ENCODE results near the gene POU5F1. TPM values are rescaled to one million over a fixed set of nuclear protein-coding genes. Genes with fewer than 3 reads are reported as not detected.
"Not testable (repeated sequence)": the region's sequence is repeated elsewhere in the genome, so short reads cannot be mapped to it uniquely, and the experiment has no call there.

Gene POU5F1
- polyA plus RNA-seq, 1 experiment = not detected

- H3K9me3 ChIP-seq (ENCODE audit: control insufficient read depth, insufficient read depth, low read length) = no peaks in the 10 kb centered on the region
- CTCF ChIA-PET = interaction anchor here (0.6 to 4.1 kb wide), 6 partner anchors 41 to 877 kb away, joined by 3 to 64 read pairs (median 7); partner anchors contain the start of gene PSORS1C2
- H3K27me3 ChIP-seq (ENCODE audit: control insufficient read depth, insufficient read depth, low read length) = no peaks in the 10 kb centered on the region
- H3K27ac ChIP-seq (ENCODE audit: low read depth, low read length) = no peak overlapping the region
- TF ChIP-seq, protein P1, sequence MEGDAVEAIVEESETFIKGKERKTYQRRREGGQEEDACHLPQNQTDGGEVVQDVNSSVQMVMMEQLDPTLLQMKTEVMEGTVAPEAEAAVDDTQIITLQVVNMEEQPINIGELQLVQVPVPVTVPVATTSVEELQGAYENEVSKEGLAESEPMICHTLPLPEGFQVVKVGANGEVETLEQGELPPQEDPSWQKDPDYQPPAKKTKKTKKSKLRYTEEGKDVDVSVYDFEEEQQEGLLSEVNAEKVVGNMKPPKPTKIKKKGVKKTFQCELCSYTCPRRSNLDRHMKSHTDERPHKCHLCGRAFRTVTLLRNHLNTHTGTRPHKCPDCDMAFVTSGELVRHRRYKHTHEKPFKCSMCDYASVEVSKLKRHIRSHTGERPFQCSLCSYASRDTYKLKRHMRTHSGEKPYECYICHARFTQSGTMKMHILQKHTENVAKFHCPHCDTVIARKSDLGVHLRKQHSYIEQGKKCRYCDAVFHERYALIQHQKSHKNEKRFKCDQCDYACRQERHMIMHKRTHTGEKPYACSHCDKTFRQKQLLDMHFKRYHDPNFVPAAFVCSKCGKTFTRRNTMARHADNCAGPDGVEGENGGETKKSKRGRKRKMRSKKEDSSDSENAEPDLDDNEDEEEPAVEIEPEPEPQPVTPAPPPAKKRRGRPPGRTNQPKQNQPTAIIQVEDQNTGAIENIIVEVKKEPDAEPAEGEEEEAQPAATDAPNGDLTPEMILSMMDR (IDR thresholded peaks at IDR 0.05; ENCODE audit: low read depth, low read length) = no peak
- H3K4me3 ChIP-seq (ENCODE audit: low read depth, low read length) = no peak overlapping the region
- POLR2A ChIA-PET = no interaction called here
- no peak for DNase-seq (ENCODE audit: low read depth, low spot score)
Observed at GRCh38 chr6:31194061-31194834, 23.8 kb upstream of the POU5F1 start.

- H3K27me3 ChIP-seq (ENCODE audit: control insufficient read depth, insufficient read depth, low read length) = no peaks in the 10 kb centered on the region
- TF ChIP-seq, protein P1 (IDR thresholded peaks at IDR 0.05; ENCODE audit: low read depth, low read length) = no peak
- no peak overlapping the region for H3K4me3 ChIP-seq (ENCODE audit: low read depth, low read length)
- no peak overlapping the region for H3K27ac ChIP-seq (ENCODE audit: low read depth, low read length)
- ChIA-PET POLR2A (interaction anchor here (1.0 kb wide), 1 partner anchor 34 kb away, joined by 4 read pairs; the partner anchor contains the start of gene TCF19), CTCF (interaction anchor here (0.7 to 4.1 kb wide), 8 partner anchors 35 to 174 kb away, joined by 4 to 64 read pairs (median 8); partner anchors contain the start of genes PSORS1C2 and TCF19)
- DNase-seq (ENCODE audit: low read depth, low spot score) = no peak
- H3K9me3 ChIP-seq (ENCODE audit: control insufficient read depth, insufficient read depth, low read length) = no peaks in the 10 kb centered on the region
Observed at GRCh38 chr6:31193206-31193605, 22.7 kb upstream of the POU5F1 start.

DNA sequence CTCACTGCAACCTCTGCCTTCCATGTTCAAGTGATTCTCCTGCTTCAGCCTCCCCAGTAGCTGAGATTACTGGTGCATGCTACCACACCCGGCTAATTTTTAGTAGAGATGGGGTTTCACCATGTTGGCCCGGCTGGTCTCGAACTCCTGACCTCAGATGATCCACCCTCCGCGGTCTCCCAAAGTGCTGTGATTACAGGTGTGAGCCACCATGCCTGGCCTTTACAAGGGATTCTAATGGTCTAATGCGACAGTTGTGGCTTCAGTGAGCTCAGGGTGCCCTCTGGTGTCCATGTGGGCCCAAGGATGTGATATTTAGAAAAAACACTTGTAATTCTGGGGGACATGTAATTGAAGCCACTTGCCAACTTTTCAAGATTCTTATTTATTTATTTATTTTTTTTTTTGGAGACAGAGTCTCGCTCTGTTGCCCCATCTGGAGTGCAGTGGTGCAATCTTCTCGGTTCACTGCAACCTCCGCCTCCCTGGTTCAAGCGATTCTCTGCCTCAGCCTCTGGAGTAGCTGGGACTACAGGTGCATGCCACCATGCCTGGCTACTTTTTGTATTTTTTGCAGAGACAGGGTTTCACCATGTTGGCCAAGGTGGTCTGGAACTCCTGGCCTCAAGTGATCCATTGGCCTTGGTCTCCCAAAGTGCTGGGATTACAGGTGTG lies 22.1 kb upstream of the POU5F1 start:
- ChIA-PET POLR2A (interaction anchor here (0.6 to 1.0 kb wide), 3 partner anchors 33 to 708 kb away, joined by 4 read pairs; partner anchors contain the start of gene TCF19), CTCF (interaction anchor here (0.5 to 4.1 kb wide), 16 partner anchors 10 to 478 kb away, joined by 3 to 64 read pairs (median 4); partner anchors contain the start of genes PSORS1C2 and TCF19)
- H3K9me3 ChIP-seq (ENCODE audit: control insufficient read depth, insufficient read depth, low read length); H3K4me3 ChIP-seq (ENCODE audit: low read depth, low read length); DNase-seq (ENCODE audit: low read depth, low spot score); H3K27ac ChIP-seq (ENCODE audit: low read depth, low read length); H3K27me3 ChIP-seq (ENCODE audit: control insufficient read depth, insufficient read depth, low read length): not testable (repeated sequence)
- TF ChIP-seq, protein P1 (IDR thresholded peaks at IDR 0.05; ENCODE audit: low read depth, low read length) = peak; percentile 69

DNA sequence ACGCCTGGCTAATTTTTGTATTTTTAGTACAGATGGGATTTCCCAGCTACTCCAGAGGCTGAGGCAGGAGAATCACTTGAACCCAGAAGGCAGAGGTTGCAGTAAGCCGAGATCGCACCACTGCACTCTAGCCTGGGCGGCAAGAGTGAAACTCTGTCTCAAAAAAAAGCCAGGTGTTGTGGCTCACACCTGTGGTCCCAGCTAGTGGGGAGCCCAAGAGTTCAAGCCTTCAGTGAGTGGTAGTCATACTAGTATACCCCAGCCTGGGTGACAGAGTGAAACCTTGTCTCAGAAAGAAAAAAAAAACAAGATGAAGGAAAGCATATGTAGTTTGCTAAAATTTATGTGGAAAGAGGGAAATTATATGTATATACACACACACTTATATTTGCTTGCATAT lies 20.0 kb upstream of the POU5F1 start:
- Histone ChIP-seq H3K27me3 (ENCODE audit: control insufficient read depth, insufficient read depth, low read length) (no peaks in the 10 kb centered on the region), H3K4me3 (ENCODE audit: low read depth, low read length) (no peak overlapping the region), H3K9me3 (ENCODE audit: control insufficient read depth, insufficient read depth, low read length) (no peaks in the 10 kb centered on the region), H3K27ac (ENCODE audit: low read depth, low read length) (no peak overlapping the region)
- ChIA-PET CTCF (interaction anchor here (4.1 kb wide), 1 partner anchor 57 kb away, joined by 64 read pairs; no protein-coding TSS in a partner anchor), POLR2A (no interaction called here)
- TF ChIP-seq, protein P1 (IDR thresholded peaks at IDR 0.05; ENCODE audit: low read depth, low read length) = no peak
- no peak for DNase-seq (ENCODE audit: low read depth, low spot score)

GRCh38 chr6:31189223-31189622 lies 18.7 kb upstream of the POU5F1 start:
- POLR2A ChIA-PET = not testable (repeated sequence)

More at GRCh38 chr6:31189223-31189622, 18.7 kb upstream of the POU5F1 start:
- CTCF ChIA-PET; H3K27me3 ChIP-seq (ENCODE audit: control insufficient read depth, insufficient read depth, low read length); H3K9me3 ChIP-seq (ENCODE audit: control insufficient read depth, insufficient read depth, low read length); H3K4me3 ChIP-seq (ENCODE audit: low read depth, low read length); DNase-seq (ENCODE audit: low read depth, low spot score); H3K27ac ChIP-seq (ENCODE audit: low read depth, low read length): not testable (repeated sequence)
